Hepatic stellate cell (primary cell): ENCODE measurements around the gene RNASE11.
"Not testable (repeated sequence)": the region's sequence is repeated elsewhere in the genome, so short reads cannot be mapped to it uniquely, and the experiment has no call there.

Experiments
- DNase-seq: peaks from one replicate; pipeline ENCODE4 v3.0.0; 2011; ENCODE audit warnings: low spot score

The RNASE11 gene

GRCh38 chr14:20614038-20614840, 26.4 kb upstream of the RNASE11 start:
- DNase-seq = no peak

- DNase-seq = peak; percentile 77
Observed at GRCh38 chr14:20613094-20614037, 25.6 kb upstream of the RNASE11 start.

- no peak for DNase-seq
Observed at GRCh38 chr14:20612403-20612802, 24.6 kb upstream of the RNASE11 start.

- no peak for DNase-seq
Observed at GRCh38 chr14:20611277-20611676, 23.5 kb upstream of the RNASE11 start.

GRCh38 chr14:20610002-20610765, 22.4 kb upstream of the RNASE11 start:
- peak; percentile 58 for DNase-seq

- DNase-seq = peak; percentile 70
Observed at GRCh38 chr14:20609215-20610001, 21.6 kb upstream of the RNASE11 start.

- DNase-seq = no peak
Observed at GRCh38 chr14:20608383-20609110, 20.7 kb upstream of the RNASE11 start.

GRCh38 chr14:20607617-20608016, 19.8 kb upstream of the RNASE11 start:
- no peak for DNase-seq

GRCh38 chr14:20606902-20607242, 19.1 kb upstream of the RNASE11 start:
- no peak for DNase-seq

GRCh38 chr14:20606190-20606901, 18.5 kb upstream of the RNASE11 start:
- DNase-seq = peak; percentile 62

GRCh38 chr14:20603813-20604690, 16.3 kb upstream of the RNASE11 start:
- DNase-seq = no peak

GRCh38 chr14:20602583-20602982, 14.8 kb upstream of the RNASE11 start:
- DNase-seq = no peak

- DNase-seq = no peak
Observed at GRCh38 chr14:20601522-20601921, 13.7 kb upstream of the RNASE11 start.

GRCh38 chr14:20597108-20597507, 9.3 kb upstream of the RNASE11 start:
- DNase-seq = no peak

- not testable (repeated sequence) for DNase-seq
Observed at GRCh38 chr14:20595726-20596125, 7.9 kb upstream of the RNASE11 start.

- DNase-seq = no peak
Observed at GRCh38 chr14:20592574-20592973, 4.8 kb upstream of the RNASE11 start.

GRCh38 chr14:20591235-20591634, 3.4 kb upstream of the RNASE11 start, which contains the start of gene RNASE12:
Gene RNASE12 (minus strand): TSS chr14:20591376. CDS start chr14:20590723, 653 bp downstream.
- no peak for DNase-seq

GRCh38 chr14:20583908-20584307, 3.9 kb downstream of the RNASE11 start:
- no peak for DNase-seq

- no peak for DNase-seq
Observed at GRCh38 chr14:20583142-20583541, 4.7 kb downstream of the RNASE11 start.
